HCT116 (cell line): ENCODE data around the gene ATG2B. TPM values are rescaled to one million over a fixed set of nuclear protein-coding genes. Genes with fewer than 3 reads are reported as not detected.

Source experiments
- ATAC-seq: fragments of 200-7000 bp; cut with Tn5 transposase; 2 replicates; pipeline ENCODE4 v1.9.1; 2020; ENCODE audit warnings: mild to moderate bottlenecking, moderate library complexity
- BruUV-seq: library from RNA; stranded (reverse); fragments of 400-500 nt; replicated peaks from 2 replicates; lab custom pipeline; 2021; lab: Mats Ljungman, UMichigan
- CTCF ChIA-PET: fragments of 300-600 bp; sonication (Branson Sonifier 250); formaldehyde crosslinking; loops from one replicate; lab custom pipeline; 2021; ENCODE audit warnings: antibody characterized with exemption; lab: Charles Lee
- POLR2A ChIA-PET: fragments of 300-600, 350-600 bp; sonication (Branson Sonifier 250); formaldehyde crosslinking; loops from one replicate; lab custom pipeline; 2021; ENCODE audit warnings: antibody characterized with exemption; lab: Charles Lee
- RAD21 ChIA-PET, 2 experiments: fragments of 300-600 bp; sonication (Branson Sonifier 250); formaldehyde crosslinking; loops; one replicate each; lab custom pipeline; 2023; ENCODE audit warnings: low total read pairs in 2 of 2; ENCODE audit not compliant: uncharacterized antibody in 2 of 2, unreplicated experiment in 2 of 2, low non-redundant PET in 1 of 2; lab: Charles Lee
- DNase-seq: peaks from one replicate; pipeline ENCODE4 v3.0.0-alpha.2; 2010; ENCODE audit warnings: low read depth, low spot score
- H2AFZ ChIP-seq: fragments of 200-600 bp; shearing (Covaris generic), sonication (generic); 2 replicates; pipeline ENCODE4 v1.6.1; 2017; ENCODE audit warnings: low read depth, mixed run types, mixed read lengths, antibody characterized with exemption, low read length; ENCODE audit not compliant: poor library complexity, severe bottlenecking
- H3K27ac ChIP-seq: 2 replicates; pipeline ENCODE4 v1.5.1; 2012; ENCODE audit warnings: low read depth, low read length
- H3K27me3 ChIP-seq: fragments of 200-600 bp; sonication (generic); 2 replicates; pipeline ENCODE4 v1.6.1; 2016; ENCODE audit warnings: mixed run types, low read length, mixed read lengths; ENCODE audit not compliant: insufficient read depth
- H3K36me3 ChIP-seq, 2 experiments: fragments of 200-500 bp in 1 of 2; fragments of 200-600 bp in 1 of 2; sonication (Bioruptor generic) in 1 of 2; sonication (generic) in 1 of 2; 2 replicates each; pipeline versions ENCODE4 v1.5.1 to v1.6.1; 2014 to 2016; ENCODE audit warnings: low read length in 2 of 2, inconsistent platforms in 1 of 2, mixed read lengths in 1 of 2, mixed run types in 1 of 2; ENCODE audit not compliant: insufficient read depth in 2 of 2, control insufficient read depth in 1 of 2
- H3K4me1 ChIP-seq, 2 experiments: fragments of 200-600 bp in 1 of 2; sonication (generic) in 1 of 2; 2 replicates each; pipeline versions ENCODE4 v1.5.1 to v1.6.1; 2012 to 2017; ENCODE audit warnings: low read length in 2 of 2, inconsistent platforms in 1 of 2, mild to moderate bottlenecking in 1 of 2, mixed read lengths in 1 of 2, mixed run types in 1 of 2, moderate library complexity in 1 of 2; ENCODE audit not compliant: insufficient read depth in 2 of 2, control insufficient read depth in 1 of 2
- H3K4me2 ChIP-seq: fragments of 200-600 bp; sonication (generic); 2 replicates; pipeline ENCODE4 v1.6.1; 2017; ENCODE audit warnings: mixed run types, low read length, mixed read lengths
- H3K4me3 ChIP-seq, 2 experiments: fragments of 200-600 bp in 1 of 2; sonication (generic) in 1 of 2; replicated peaks in 1 of 2; 2 replicates each; pipeline ENCODE4 v1.5.1; 2011 to 2016; ENCODE audit warnings: low read length in 2 of 2, control low read depth in 1 of 2, low read depth in 1 of 2, mild to moderate bottlenecking in 1 of 2, mixed read lengths in 1 of 2, mixed run types in 1 of 2
- H3K79me2 ChIP-seq: fragments of 200-600 bp; sonication (generic); 2 replicates; pipeline ENCODE4 v1.6.1; 2017; ENCODE audit warnings: mild to moderate bottlenecking, mixed run types, low read length, moderate library complexity, mixed read lengths; ENCODE audit not compliant: insufficient read depth
- H3K9ac ChIP-seq: fragments of 200-600 bp; sonication (generic); 2 replicates; pipeline ENCODE4 v1.6.1; 2016; ENCODE audit warnings: low read length, mixed read lengths
- H3K9me2 ChIP-seq: fragments of 200-600 bp; sonication (generic), shearing (Covaris generic); 2 replicates; pipeline ENCODE4 v1.6.1; 2017; ENCODE audit warnings: mixed run types, mild to moderate bottlenecking, moderate library complexity; ENCODE audit not compliant: insufficient read depth
- H3K9me3 ChIP-seq, 2 experiments: fragments of 200-500 bp in 1 of 2; fragments of 200-600 bp in 1 of 2; sonication (Bioruptor generic) in 1 of 2; sonication (generic) in 1 of 2; 2 replicates each; pipeline ENCODE4 v1.6.1; 2014 to 2017; ENCODE audit warnings: low read length in 2 of 2, mixed read lengths in 2 of 2, inconsistent platforms in 1 of 2, low read depth in 1 of 2, mild to moderate bottlenecking in 1 of 2, mixed run types in 1 of 2, moderate library complexity in 1 of 2; ENCODE audit not compliant: control insufficient read depth in 1 of 2, insufficient read depth in 1 of 2
- H4K20me1 ChIP-seq: fragments of 200-600 bp; sonication (generic), shearing (Covaris generic); 2 replicates; pipeline ENCODE4 v1.6.1; 2017; ENCODE audit warnings: mixed run types, mild to moderate bottlenecking, moderate library complexity; ENCODE audit not compliant: insufficient read depth
- CEBPB ChIP-seq: IDR thresholded peaks from 2 replicates; pipeline ENCODE4 v1.6.1; 2012; ENCODE audit warnings: low read depth
- EGR1 ChIP-seq: IDR thresholded peaks from 2 replicates; pipeline ENCODE4 v1.6.1; 2012; ENCODE audit warnings: low read depth
- EZH2 ChIP-seq: fragments of 200-600 bp; sonication (generic); IDR thresholded peaks from 2 replicates; pipeline ENCODE4 v1.6.1; 2017; ENCODE audit warnings: antibody characterized with exemption, mixed run types
- POLR2A ChIP-seq: IDR thresholded peaks from 2 replicates; pipeline ENCODE4 v1.7.0; 2011; ENCODE audit warnings: borderline replicate concordance; ENCODE audit not compliant: insufficient read depth, insufficient read length; ENCODE audit errors: extremely low read depth
- SP1 ChIP-seq: IDR thresholded peaks from 2 replicates; pipeline ENCODE4 v1.6.1; 2012; ENCODE audit warnings: low read depth
- YY1 ChIP-seq: IDR thresholded peaks from 2 replicates; pipeline ENCODE4 v1.6.1; 2011; ENCODE audit warnings: low read length, low read depth, moderate library complexity, mild to moderate bottlenecking; ENCODE audit not compliant: insufficient replicate concordance; ENCODE audit errors: extremely low read depth
- ZNF274 ChIP-seq: fragments of 200-500 bp; sonication (Bioruptor generic); IDR thresholded peaks from 2 replicates; pipeline ENCODE4 v1.6.1; 2014; ENCODE audit warnings: mild to moderate bottlenecking, low read depth, low read length, inconsistent platforms
- intact Hi-C: fragments of 100-400 bp; cut with micrococcal nuclease; formaldehyde crosslinking; loops from 2 replicates; pipeline ENCODE4 v1.10.0; 2022
- total RNA-seq: library from RNA; stranded (reverse); gene quantifications from one replicate; pipeline ENCODE4 v1.2.1, GENCODE V29; 2021; ENCODE audit not compliant: unreplicated experiment
- TF ChIP-seq, protein P1 (sequence below), 3 experiments: fragments of 200-600 bp in 1 of 3; sonication (generic) in 1 of 3; IDR thresholded peaks in 2 of 3; conservative IDR thresholded peaks in 1 of 3; 2 replicates each; pipeline ENCODE4 v1.5.1; 2012 to 2017; ENCODE audit warnings: low read depth in 2 of 3, low read length in 2 of 3, antibody characterized with exemption in 1 of 3, borderline replicate concordance in 1 of 3, control low read depth in 1 of 3, mild to moderate bottlenecking in 1 of 3, mixed read lengths in 1 of 3, mixed run types in 1 of 3, moderate library complexity in 1 of 3; ENCODE audit not compliant: insufficient read depth in 1 of 3
- TF ChIP-seq, protein P2 (sequence below): IDR thresholded peaks from 2 replicates; pipeline ENCODE4 v1.6.1; 2012

The ATG2B gene
- total RNA-seq, 1 experiment from 2014 or later: 6.4 TPM

DNA sequence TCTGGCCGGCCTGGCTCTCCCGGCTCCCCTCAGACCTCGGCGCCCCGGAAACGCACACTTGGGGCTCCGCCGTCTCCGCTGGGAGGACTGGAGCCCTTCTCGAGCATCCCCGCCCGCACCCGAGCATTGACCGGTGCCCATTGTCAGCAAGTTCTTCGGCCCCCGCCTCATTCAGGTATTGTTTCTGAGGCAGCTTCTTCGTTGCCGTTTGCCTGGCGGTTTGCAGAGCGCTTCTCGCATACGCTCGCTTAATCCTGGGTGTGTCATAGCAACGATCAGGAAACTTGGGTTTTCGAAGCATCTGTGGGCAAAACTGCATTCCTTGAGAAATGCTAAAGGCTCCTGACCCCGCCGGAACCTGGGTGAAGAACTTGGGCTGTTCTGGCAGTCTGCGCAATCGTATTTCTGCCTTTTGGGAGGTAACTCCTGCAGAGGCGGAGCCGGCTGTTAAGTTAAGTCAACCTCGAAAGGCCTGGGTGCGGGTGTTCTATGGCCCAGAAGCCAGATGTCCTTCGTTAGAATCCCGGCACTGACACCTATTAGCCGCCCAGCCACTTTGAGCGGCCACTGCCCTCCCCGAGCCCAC lies 703 bp upstream of the ATG2B start:
- peak overlapping the region; percentile 58; the same call in 1 of the 2 replicates for H3K27ac ChIP-seq
- no peak for DNase-seq

More for the DNA sequence above, 703 bp upstream of the ATG2B start:
- RAD21 ChIA-PET: no interaction called here
- BruUV-seq: no TSS peak
- POLR2A ChIA-PET: no interaction called here
- H3K9me3 ChIP-seq: no peaks in the 10 kb centered on the region
- no peaks in the 10 kb centered on the region for H3K9me2 ChIP-seq
- H3K36me3 ChIP-seq: no peaks in the 10 kb centered on the region
- CTCF ChIA-PET: no interaction called here
- H3K79me2 ChIP-seq: peaks cover 43% of the 10 kb centered on the region
- no peak for TF ChIP-seq ZNF274
- no peak for TF ChIP-seq CEBPB
- TF ChIP-seq EZH2: no peak
- no peak for TF ChIP-seq YY1
- TF ChIP-seq, protein P1, sequence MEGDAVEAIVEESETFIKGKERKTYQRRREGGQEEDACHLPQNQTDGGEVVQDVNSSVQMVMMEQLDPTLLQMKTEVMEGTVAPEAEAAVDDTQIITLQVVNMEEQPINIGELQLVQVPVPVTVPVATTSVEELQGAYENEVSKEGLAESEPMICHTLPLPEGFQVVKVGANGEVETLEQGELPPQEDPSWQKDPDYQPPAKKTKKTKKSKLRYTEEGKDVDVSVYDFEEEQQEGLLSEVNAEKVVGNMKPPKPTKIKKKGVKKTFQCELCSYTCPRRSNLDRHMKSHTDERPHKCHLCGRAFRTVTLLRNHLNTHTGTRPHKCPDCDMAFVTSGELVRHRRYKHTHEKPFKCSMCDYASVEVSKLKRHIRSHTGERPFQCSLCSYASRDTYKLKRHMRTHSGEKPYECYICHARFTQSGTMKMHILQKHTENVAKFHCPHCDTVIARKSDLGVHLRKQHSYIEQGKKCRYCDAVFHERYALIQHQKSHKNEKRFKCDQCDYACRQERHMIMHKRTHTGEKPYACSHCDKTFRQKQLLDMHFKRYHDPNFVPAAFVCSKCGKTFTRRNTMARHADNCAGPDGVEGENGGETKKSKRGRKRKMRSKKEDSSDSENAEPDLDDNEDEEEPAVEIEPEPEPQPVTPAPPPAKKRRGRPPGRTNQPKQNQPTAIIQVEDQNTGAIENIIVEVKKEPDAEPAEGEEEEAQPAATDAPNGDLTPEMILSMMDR (IDR thresholded peaks at IDR 0.05 in 2 of 3, conservative IDR thresholded peaks at IDR 0.05 in 1 of 3; ENCODE audit: borderline replicate concordance in 1 of 3, insufficient read depth in 1 of 3, low read depth in 2 of 3, low read length in 2 of 3): no peak
- TF ChIP-seq, protein P2, sequence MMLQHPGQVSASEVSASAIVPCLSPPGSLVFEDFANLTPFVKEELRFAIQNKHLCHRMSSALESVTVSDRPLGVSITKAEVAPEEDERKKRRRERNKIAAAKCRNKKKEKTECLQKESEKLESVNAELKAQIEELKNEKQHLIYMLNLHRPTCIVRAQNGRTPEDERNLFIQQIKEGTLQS: no peak
- no peak for TF ChIP-seq SP1
- TF ChIP-seq POLR2A: no peak
- no peak for TF ChIP-seq EGR1
- H3K9ac ChIP-seq: peak overlapping the region; percentile 76
- ATAC-seq: peak; percentile 37
- intact Hi-C loops: loop anchor here (2.0 to 10.0 kb wide), 2 partner anchors 27 to 141 kb away; partner anchors contain the start of gene PAPOLA
- H3K4me1 ChIP-seq: peaks cover 11 to 30% of the 10 kb centered on the region in 2 experiments; a peak in 2 of 4 replicates
- H3K4me3 ChIP-seq: peak overlapping the region; percentile 85 to 92
- H4K20me1 ChIP-seq: no peaks in the 10 kb centered on the region
- H3K4me2 ChIP-seq: peak overlapping the region; percentile 98
- no peak overlapping the region for H2AFZ ChIP-seq
- H3K27me3 ChIP-seq: no peaks in the 10 kb centered on the region
